HEK293 (cell line): ENCODE results near the gene SEPTIN14.
"Not testable (repeated sequence)": the region's sequence is repeated elsewhere in the genome, so short reads cannot be mapped to it uniquely, and the experiment has no call there.

Experiments
- CTCF ChIA-PET: fragments of 350-600 bp; formaldehyde crosslinking; extraction: SDS; loops from one replicate; lab custom pipeline; 2021; ENCODE audit warnings: antibody characterized with exemption; lab: Yijun Ruan, JAX
- POLR2A ChIA-PET: fragments of 300-600 bp; formaldehyde crosslinking; extraction: SDS; loops from one replicate; lab custom pipeline; 2020; ENCODE audit warnings: antibody characterized with exemption, inconsistent platforms; lab: Yijun Ruan, JAX
- H3K27ac ChIP-seq: fragments of 200-500 bp; sonication (Bioruptor generic); 2 replicates; pipeline ENCODE4 v1.5.1; 2014; ENCODE audit warnings: low read depth, low read length, control low read depth, inconsistent platforms; ENCODE audit errors: extremely low read depth
- H3K36me3 ChIP-seq, 2 experiments: fragments of 200-500 bp in 1 of 2; sonication (Bioruptor generic) in 1 of 2; 1 replicate in 1 of 2; 2 replicates in 1 of 2; pipeline ENCODE4 v1.5.1; 2014 to 2017; ENCODE audit warnings: inconsistent platforms in 2 of 2, low read length in 2 of 2; ENCODE audit not compliant: control insufficient read depth in 2 of 2, insufficient read depth in 1 of 2
- H3K4me1 ChIP-seq: fragments of 200-500 bp; sonication (Bioruptor generic); 2 replicates; pipeline ENCODE4 v1.5.1; 2014; ENCODE audit warnings: mild to moderate bottlenecking, low read length, inconsistent platforms; ENCODE audit not compliant: control insufficient read depth, insufficient read depth
- H3K4me3 ChIP-seq: 2 replicates; pipeline ENCODE4 v1.5.1; 2011; ENCODE audit warnings: low read depth, mild to moderate bottlenecking, control low read depth, low read length, moderate library complexity
- H3K9me3 ChIP-seq: fragments of 200-500 bp; sonication (Bioruptor generic); 2 replicates; pipeline ENCODE4 v1.5.1; 2014; ENCODE audit warnings: low read depth, low read length, inconsistent platforms; ENCODE audit not compliant: control insufficient read depth, insufficient read depth
- BCL11B ChIP-seq: fragments of 450-650 bp; formaldehyde crosslinking; IDR thresholded peaks from 2 replicates; pipeline ENCODE4 v1.5.1; 2016; ENCODE audit warnings: low read depth, missing biosample characterization, missing genetic modification characterization
- GLIS2 ChIP-seq: fragments of 450-650 bp; formaldehyde crosslinking; IDR thresholded peaks from 2 replicates; pipeline ENCODE4 v1.5.1; 2016; ENCODE audit warnings: missing biosample characterization, missing genetic modification characterization
- HOXC10 ChIP-seq: sonication (generic); formaldehyde crosslinking; IDR thresholded peaks from 2 replicates; pipeline ENCODE4 v1.8.1; 2023; ENCODE audit warnings: mild to moderate bottlenecking, missing genetic modification reagents
- KLF9 ChIP-seq: fragments of 450-650 bp; formaldehyde crosslinking; IDR thresholded peaks from 2 replicates; pipeline ENCODE4 v1.5.1; 2016; ENCODE audit warnings: missing biosample characterization, missing genetic modification characterization, low read depth
- RBAK ChIP-seq: fragments of 450-650 bp; formaldehyde crosslinking; IDR thresholded peaks from 2 replicates; pipeline ENCODE4 v1.5.1; 2016; ENCODE audit warnings: missing biosample characterization, missing genetic modification characterization
- ZNF37A ChIP-seq: fragments of 450-650 bp; IDR thresholded peaks from 2 replicates; pipeline ENCODE4 v1.5.1; 2018; ENCODE audit warnings: missing biosample characterization, missing genetic modification characterization
- ZNF433 ChIP-seq: fragments of 450-650 bp; formaldehyde crosslinking; IDR thresholded peaks from 2 replicates; pipeline ENCODE4 v1.5.1; 2016; ENCODE audit warnings: missing biosample characterization, missing genetic modification characterization, low read depth
- ZNF48 ChIP-seq: fragments of 450-650 bp; formaldehyde crosslinking; IDR thresholded peaks from 2 replicates; pipeline ENCODE4 v1.5.1; 2016; ENCODE audit warnings: missing biosample characterization, missing genetic modification characterization
- ZNF571 ChIP-seq: fragments of 450-650 bp; formaldehyde crosslinking; IDR thresholded peaks from 2 replicates; pipeline ENCODE4 v1.5.0; 2017; ENCODE audit warnings: missing biosample characterization, missing genetic modification characterization
- ZNF624 ChIP-seq: fragments of 450-650 bp; formaldehyde crosslinking; IDR thresholded peaks from 2 replicates; pipeline ENCODE4 v1.5.1; 2017; ENCODE audit warnings: missing biosample characterization, missing genetic modification characterization
- ZNF664 ChIP-seq: fragments of 450-650 bp; formaldehyde crosslinking; IDR thresholded peaks from 2 replicates; pipeline ENCODE4 v1.5.1; 2016; ENCODE audit warnings: missing biosample characterization, missing genetic modification characterization
- ZNF768 ChIP-seq: fragments of 450-650 bp; formaldehyde crosslinking; IDR thresholded peaks from 2 replicates; pipeline ENCODE4 v1.5.1; 2018; ENCODE audit warnings: missing biosample characterization, mild to moderate bottlenecking, missing genetic modification characterization
- ZNF837 ChIP-seq: fragments of 450-650 bp; formaldehyde crosslinking; IDR thresholded peaks from 2 replicates; pipeline ENCODE4 v1.5.1; 2016; ENCODE audit warnings: missing biosample characterization, missing genetic modification characterization
- TF ChIP-seq, protein P1 (sequence below): fragments of 450-650 bp; formaldehyde crosslinking; IDR thresholded peaks from 2 replicates; pipeline ENCODE4 v1.5.1; 2016; ENCODE audit warnings: missing biosample characterization, missing genetic modification characterization
- TF ChIP-seq, protein P2 (sequence below): fragments of 450-650 bp; formaldehyde crosslinking; IDR thresholded peaks from 2 replicates; pipeline ENCODE4 v1.5.1; 2016; ENCODE audit warnings: missing biosample characterization, missing genetic modification characterization
- TF ChIP-seq, protein P3 (sequence below): fragments of 450-650 bp; formaldehyde crosslinking; IDR thresholded peaks from 2 replicates; pipeline ENCODE4 v1.5.1; 2016; ENCODE audit warnings: missing biosample characterization, missing genetic modification characterization
- TF ChIP-seq, protein P4 (sequence below): fragments of 450-650 bp; formaldehyde crosslinking; IDR thresholded peaks from 2 replicates; pipeline ENCODE4 v1.5.1; 2016; ENCODE audit warnings: missing biosample characterization, missing genetic modification characterization
- TF ChIP-seq, protein P5 (sequence below): fragments of 450-650 bp; formaldehyde crosslinking; IDR thresholded peaks from 2 replicates; pipeline ENCODE4 v1.5.1; 2017; ENCODE audit warnings: missing biosample characterization, missing genetic modification characterization

Gene SEPTIN14

DNA sequence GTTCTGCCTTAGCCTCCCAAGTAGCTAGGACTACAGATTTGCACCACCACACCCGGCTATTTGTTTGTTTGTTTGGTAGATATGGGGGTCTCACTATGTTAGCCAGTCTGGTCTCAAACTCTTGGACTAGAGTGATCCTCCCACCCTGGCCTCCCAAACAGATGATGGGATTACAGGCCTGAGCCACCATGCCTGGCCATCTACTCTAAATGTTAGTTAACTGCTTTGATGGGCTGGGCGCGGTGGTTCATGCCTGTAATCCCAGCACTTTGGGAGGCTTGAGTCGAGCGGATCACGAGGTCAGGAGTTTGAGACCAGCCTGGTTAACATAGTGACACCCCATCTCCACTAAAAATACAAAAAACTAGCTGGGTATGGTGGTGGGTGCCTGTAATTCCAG, 74.8 kb downstream of the SEPTIN14 start (continued):
- TF ChIP-seq, protein P1, sequence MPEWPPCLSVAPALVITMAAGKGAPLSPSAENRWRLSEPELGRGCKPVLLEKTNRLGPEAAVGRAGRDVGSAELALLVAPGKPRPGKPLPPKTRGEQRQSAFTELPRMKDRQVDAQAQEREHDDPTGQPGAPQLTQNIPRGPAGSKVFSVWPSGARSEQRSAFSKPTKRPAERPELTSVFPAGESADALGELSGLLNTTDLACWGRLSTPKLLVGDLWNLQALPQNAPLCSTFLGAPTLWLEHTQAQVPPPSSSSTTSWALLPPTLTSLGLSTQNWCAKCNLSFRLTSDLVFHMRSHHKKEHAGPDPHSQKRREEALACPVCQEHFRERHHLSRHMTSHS (tag by site-specific recombination): no peak
- TF ChIP-seq ZNF37A (tag by site-specific recombination): no peak

DNA sequence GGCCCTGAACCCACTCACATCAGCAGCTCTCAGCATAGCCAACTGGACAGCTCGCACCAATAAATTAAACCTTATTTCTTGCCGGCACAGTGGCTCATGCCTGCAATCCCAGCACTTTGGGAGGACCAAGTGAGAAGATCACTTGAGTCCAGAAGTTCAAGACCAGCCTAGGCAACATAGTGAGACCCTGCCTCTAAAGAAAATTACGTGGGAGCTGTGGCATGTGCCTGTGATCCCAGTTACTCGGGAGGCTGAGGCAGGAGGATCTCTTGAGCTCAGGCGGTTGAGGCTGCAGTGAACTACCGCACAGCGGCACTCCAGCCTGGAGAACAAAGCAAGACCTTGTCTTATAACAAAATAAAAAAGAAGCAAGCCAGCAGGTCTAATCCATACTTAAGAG, 75.7 kb downstream of the SEPTIN14 start:
- H3K4me3 ChIP-seq: no peak overlapping the region
- H3K27ac ChIP-seq: no peak overlapping the region
- no peaks in the 10 kb centered on the region for H3K9me3 ChIP-seq
- no peaks in the 10 kb centered on the region for H3K4me1 ChIP-seq
- ChIA-PET CTCF (no interaction called here), POLR2A (no interaction called here)
- H3K36me3 ChIP-seq: no peaks in the 10 kb centered on the region
- TF ChIP-seq ZNF624 (tag by site-specific recombination): no peak
- TF ChIP-seq, all 188 proteins: peak for 0

DNA sequence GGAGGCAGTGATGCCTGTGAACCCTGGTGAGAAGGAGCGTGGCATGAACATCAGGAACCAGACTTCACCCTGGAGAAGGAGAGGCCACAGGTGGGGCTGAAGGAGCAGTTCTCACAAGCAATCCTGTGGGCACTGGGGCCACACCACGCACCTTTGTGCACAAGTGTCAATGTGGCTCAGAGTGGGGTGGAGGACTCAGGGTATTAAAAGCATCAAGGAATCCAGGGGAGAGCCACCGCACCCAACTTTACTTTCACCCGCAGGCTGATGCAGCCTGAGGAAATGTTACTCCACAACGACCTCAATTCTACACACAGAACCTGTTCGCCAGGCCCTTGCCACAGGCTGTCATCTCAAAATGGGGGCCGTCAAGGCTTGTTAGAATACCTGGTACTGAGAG, 77.1 kb downstream of the SEPTIN14 start:
- H3K4me3 ChIP-seq, H3K27ac ChIP-seq, POLR2A ChIA-PET, H3K36me3 ChIP-seq, H3K9me3 ChIP-seq, H3K4me1 ChIP-seq, CTCF ChIA-PET: not testable (repeated sequence)

DNA sequence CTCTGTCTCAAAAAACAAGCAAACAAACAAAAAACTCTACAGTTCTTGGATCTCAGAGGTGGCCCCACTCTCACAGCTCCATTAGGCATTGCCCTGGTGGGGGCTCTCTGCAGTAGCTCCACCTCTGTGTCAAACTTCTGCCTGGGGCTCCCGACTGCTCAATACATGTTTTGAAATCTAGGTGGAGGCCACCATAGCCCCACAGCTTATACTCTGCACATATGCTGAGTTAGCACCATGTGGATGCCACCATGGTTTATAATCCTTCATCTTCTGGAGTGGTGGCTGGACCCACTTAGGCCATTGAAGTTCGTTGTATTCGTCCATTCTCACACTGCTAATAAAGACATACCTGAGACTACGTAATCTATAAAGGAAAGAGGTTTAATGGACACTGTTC, 78.4 kb downstream of the SEPTIN14 start:
- H3K27ac ChIP-seq: no peak overlapping the region
- H3K4me3 ChIP-seq: no peak overlapping the region
- H3K9me3 ChIP-seq: no peaks in the 10 kb centered on the region
- no peaks in the 10 kb centered on the region for H3K36me3 ChIP-seq
- no peaks in the 10 kb centered on the region for H3K4me1 ChIP-seq
- CTCF ChIA-PET: no interaction called here
- TF ChIP-seq GLIS2 (tag by site-specific recombination): no peak
- TF ChIP-seq, protein P2, sequence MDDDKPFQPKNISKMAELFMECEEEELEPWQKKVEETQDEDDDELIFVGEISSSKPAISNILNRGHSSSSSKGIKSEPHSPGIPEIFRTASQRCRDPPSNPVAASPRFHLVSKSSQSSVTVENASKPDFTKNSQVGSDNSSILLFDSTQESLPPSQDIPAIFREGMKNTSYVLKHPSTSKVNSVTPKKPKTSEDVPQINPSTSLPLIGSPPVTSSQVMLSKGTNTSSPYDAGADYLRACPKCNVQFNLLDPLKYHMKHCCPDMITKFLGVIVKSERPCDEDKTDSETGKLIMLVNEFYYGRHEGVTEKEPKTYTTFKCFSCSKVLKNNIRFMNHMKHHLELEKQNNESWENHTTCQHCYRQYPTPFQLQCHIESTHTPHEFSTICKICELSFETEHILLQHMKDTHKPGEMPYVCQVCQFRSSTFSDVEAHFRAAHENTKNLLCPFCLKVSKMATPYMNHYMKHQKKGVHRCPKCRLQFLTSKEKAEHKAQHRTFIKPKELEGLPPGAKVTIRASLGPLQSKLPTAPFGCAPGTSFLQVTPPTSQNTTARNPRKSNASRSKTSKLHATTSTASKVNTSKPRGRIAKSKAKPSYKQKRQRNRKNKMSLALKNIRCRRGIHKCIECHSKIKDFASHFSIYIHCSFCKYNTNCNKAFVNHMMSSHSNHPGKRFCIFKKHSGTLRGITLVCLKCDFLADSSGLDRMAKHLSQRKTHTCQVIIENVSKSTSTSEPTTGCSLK (tag by site-specific recombination): no peak
- TF ChIP-seq ZNF571 (tag by site-specific recombination): no peak
- TF ChIP-seq, protein P3, sequence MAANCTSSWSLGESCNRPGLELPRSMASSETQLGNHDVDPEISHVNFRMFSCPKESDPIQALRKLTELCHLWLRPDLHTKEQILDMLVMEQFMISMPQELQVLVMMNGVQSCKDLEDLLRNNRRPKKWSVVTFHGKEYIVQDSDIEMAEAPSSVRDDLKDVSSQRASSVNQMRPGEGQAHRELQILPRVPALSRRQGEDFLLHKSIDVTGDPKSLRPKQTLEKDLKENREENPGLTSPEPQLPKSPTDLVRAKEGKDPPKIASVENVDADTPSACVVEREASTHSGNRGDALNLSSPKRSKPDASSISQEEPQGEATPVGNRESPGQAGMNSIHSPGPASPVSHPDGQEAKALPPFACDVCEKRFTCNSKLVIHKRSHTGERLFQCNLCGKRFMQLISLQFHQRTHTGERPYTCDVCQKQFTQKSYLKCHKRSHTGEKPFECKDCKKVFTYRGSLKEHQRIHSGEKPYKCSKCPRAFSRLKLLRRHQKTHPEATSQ (tag by site-specific recombination): no peak
- TF ChIP-seq, protein P4, sequence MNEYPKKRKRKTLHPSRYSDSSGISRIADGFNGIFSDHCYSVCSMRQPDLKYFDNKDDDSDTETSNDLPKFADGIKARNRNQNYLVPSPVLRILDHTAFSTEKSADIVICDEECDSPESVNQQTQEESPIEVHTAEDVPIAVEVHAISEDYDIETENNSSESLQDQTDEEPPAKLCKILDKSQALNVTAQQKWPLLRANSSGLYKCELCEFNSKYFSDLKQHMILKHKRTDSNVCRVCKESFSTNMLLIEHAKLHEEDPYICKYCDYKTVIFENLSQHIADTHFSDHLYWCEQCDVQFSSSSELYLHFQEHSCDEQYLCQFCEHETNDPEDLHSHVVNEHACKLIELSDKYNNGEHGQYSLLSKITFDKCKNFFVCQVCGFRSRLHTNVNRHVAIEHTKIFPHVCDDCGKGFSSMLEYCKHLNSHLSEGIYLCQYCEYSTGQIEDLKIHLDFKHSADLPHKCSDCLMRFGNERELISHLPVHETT (tag by site-specific recombination): no peak
- no peak for TF ChIP-seq ZNF433
- no peak for TF ChIP-seq HOXC10 (CRISPR knock-in tag)
- TF ChIP-seq RBAK (tag by site-specific recombination): no peak
- no peak for TF ChIP-seq BCL11B
- no peak for TF ChIP-seq ZNF664
- TF ChIP-seq, protein P5, sequence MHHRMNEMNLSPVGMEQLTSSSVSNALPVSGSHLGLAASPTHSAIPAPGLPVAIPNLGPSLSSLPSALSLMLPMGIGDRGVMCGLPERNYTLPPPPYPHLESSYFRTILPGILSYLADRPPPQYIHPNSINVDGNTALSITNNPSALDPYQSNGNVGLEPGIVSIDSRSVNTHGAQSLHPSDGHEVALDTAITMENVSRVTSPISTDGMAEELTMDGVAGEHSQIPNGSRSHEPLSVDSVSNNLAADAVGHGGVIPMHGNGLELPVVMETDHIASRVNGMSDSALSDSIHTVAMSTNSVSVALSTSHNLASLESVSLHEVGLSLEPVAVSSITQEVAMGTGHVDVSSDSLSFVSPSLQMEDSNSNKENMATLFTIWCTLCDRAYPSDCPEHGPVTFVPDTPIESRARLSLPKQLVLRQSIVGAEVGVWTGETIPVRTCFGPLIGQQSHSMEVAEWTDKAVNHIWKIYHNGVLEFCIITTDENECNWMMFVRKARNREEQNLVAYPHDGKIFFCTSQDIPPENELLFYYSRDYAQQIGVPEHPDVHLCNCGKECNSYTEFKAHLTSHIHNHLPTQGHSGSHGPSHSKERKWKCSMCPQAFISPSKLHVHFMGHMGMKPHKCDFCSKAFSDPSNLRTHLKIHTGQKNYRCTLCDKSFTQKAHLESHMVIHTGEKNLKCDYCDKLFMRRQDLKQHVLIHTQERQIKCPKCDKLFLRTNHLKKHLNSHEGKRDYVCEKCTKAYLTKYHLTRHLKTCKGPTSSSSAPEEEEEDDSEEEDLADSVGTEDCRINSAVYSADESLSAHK (tag by site-specific recombination): no peak
- TF ChIP-seq KLF9 (tag by site-specific recombination): no peak
- TF ChIP-seq ZNF48: no peak
- TF ChIP-seq ZNF768 (tag by site-specific recombination): no peak
- no peak for TF ChIP-seq ZNF837 (tag by site-specific recombination)
- TF ChIP-seq, all 188 proteins: peak for 0
- POLR2A ChIA-PET: no interaction called here
